Esophagus muscularis mucosa (tissue), 4 donors: ENCODE results near the gene KRT15. TPM values are rescaled to one million over a fixed set of nuclear protein-coding genes. Genes with fewer than 3 reads are reported as not detected.
"Not testable (repeated sequence)": the region's sequence is repeated elsewhere in the genome, so short reads cannot be mapped to it uniquely, and the experiment has no call there.

Experiments
- DNase-seq: peaks from one replicate; pipeline ENCODE4 v3.0.0-alpha.2; 2017; ENCODE audit errors: extremely low spot score
- H3K27ac ChIP-seq, 4 donors: fragments of 200-600 bp; sonication (generic); replicated peaks in 1 of 4; 1 replicate in 3 of 4; 2 replicates in 1 of 4; pipeline ENCODE4 v1.5.1; 2016 to 2019; ENCODE audit warnings: mild to moderate bottlenecking in 1 of 4
- H3K27me3 ChIP-seq, 4 donors: fragments of 200-600 bp; sonication (generic); one replicate each; pipeline versions ENCODE4 v1.5.1 to v1.6.0; 2016 to 2019
- H3K36me3 ChIP-seq, 4 donors: fragments of 200-600 bp; sonication (generic); one replicate each; pipeline ENCODE4 v1.5.1; 2016 to 2019
- H3K4me1 ChIP-seq, 4 donors: fragments of 200-600 bp; sonication (generic); one replicate each; pipeline ENCODE4 v1.5.1; 2016 to 2019
- H3K4me3 ChIP-seq, 4 donors: fragments of 200-600 bp; sonication (generic); 1 replicate in 2 of 4; 2 replicates in 2 of 4; pipeline ENCODE4 v1.5.1; 2016 to 2019; ENCODE audit warnings: mild to moderate bottlenecking in 4 of 4, moderate library complexity in 1 of 4
- H3K9me3 ChIP-seq, 4 donors: fragments of 200-600 bp; sonication (generic); 1 replicate in 3 of 4; 2 replicates in 1 of 4; pipeline ENCODE4 v1.5.1; 2016 to 2019
- CTCF ChIP-seq, 3 experiments: fragments of 200-600 bp in 2 of 3; fragments of 450-650 bp in 1 of 3; sonication (generic) in 2 of 3; IDR thresholded peaks; one replicate each; pipeline ENCODE4 v1.5.1; 2017 to 2019; ENCODE audit warnings: antibody characterized with exemption in 3 of 3, mild to moderate bottlenecking in 2 of 3, moderate library complexity in 1 of 3
- EP300 ChIP-seq: sonication (generic); formaldehyde crosslinking; IDR thresholded peaks from one replicate; pipeline ENCODE4 v1.6.1; 2017; ENCODE audit warnings: antibody characterized with exemption
- POLR2A ChIP-seq: fragments of 450-650 bp; IDR thresholded peaks from one replicate; pipeline ENCODE4 v1.6.1; 2017; ENCODE audit warnings: antibody characterized with exemption, moderate library complexity, mild to moderate bottlenecking, low read depth
- POLR2AphosphoS5 ChIP-seq, 2 donors: sonication (generic); formaldehyde crosslinking; IDR thresholded peaks; one replicate each; pipeline ENCODE4 v1.6.1; 2017; ENCODE audit warnings: antibody characterized with exemption in 2 of 2
- whole genome bisulfite sequencing: methylation state at CpG from one replicate; pipeline ENCODE4 v1.1.5; 2018; 5-methylcytosine and 5-hydroxymethylcytosine counted together
- intact Hi-C: fragments of 100-400 bp; cut with DNase I; formaldehyde crosslinking; loops from one replicate; pipeline ENCODE4 v1.15.1; 2023
- total RNA-seq, 4 donors: library from RNA; depleted of rRNA; stranded (reverse); fragments of >200 nt; gene quantifications; one replicate each; pipeline versions ENCODE4 v1.1.0 to v1.2.1, GENCODE V29; 2016

The KRT15 gene
- total RNA-seq, 4 donors from 2014 or later: 3.3 TPM; not detected in 3

DNA sequence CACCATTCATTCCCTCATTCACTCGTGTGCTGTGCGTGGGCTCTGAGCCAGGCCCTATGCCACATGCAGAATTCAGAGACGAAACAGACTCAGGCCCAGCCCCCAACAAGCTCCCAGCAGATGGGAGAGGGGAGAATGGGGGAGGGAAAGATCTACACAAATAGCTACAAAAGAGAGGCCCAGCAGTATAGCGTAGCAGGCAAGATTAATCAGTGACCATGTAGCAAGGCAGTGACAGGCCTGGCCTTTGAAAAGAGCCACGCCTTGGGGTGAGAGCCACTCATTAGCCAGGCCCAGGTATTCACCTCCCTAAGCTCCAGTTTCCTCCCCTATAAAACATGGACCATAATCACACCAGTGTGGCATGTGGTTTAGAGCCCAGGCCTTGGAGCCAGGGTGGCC lies 25.8 kb upstream of the KRT15 start:
- H3K4me1 ChIP-seq: peaks cover 17 to 20% (median 19%) of the 10 kb centered on the region in 4 donors
- H3K9me3 ChIP-seq: peaks cover 0 to 9% (median 3%) of the 10 kb centered on the region in 4 donors
- intact Hi-C loops: no loop called here
- H3K27me3 ChIP-seq: no peaks in the 10 kb centered on the region
- no peak overlapping the region for H3K27ac ChIP-seq
- H3K4me3 ChIP-seq: no peak overlapping the region
- WGBS: 58% methylated on average over 5 of the region's 5 CpGs
- no peaks in the 10 kb centered on the region for H3K36me3 ChIP-seq
- no peak for TF ChIP-seq POLR2A
- TF ChIP-seq POLR2AphosphoS5 (IDR thresholded peaks at IDR 0.05): no peak
- no peak for TF ChIP-seq CTCF (IDR thresholded peaks at IDR 0.05)
- no peak for TF ChIP-seq EP300
- no peak for DNase-seq

GRCh38 chr17:41542786-41543185 lies 24.1 kb upstream of the KRT15 start:
- intact Hi-C loops, H3K4me1 ChIP-seq, H3K27ac ChIP-seq, H3K4me3 ChIP-seq, DNase-seq, H3K9me3 ChIP-seq, H3K27me3 ChIP-seq, H3K36me3 ChIP-seq: not testable (repeated sequence)
- 90% methylated on average over 10 of the region's 10 CpGs for WGBS

DNA sequence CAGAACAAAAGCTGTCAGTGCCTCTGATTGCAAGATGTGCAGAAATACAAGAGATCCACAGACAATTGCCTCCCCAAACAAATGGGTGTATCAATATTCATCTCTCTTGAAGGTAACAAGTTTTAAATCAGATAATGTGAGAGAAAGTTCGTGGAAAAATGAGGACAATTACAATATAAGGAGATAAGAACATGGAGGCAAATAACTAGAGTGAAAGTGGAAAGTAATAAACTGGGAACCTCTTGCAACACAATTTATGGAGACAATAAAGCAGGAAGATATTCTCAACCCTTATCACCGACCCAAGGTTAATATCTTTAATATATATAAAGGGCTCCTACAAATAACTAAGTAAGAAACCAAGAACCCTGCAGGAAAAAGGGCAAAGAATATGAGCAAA lies 23.7 kb upstream of the KRT15 start:
- H3K36me3 ChIP-seq: no peaks in the 10 kb centered on the region
- H3K4me3 ChIP-seq: no peak overlapping the region
- DNase-seq: no peak
- no peaks in the 10 kb centered on the region for H3K4me1 ChIP-seq
- 90% methylated on average over 2 of the region's 2 CpGs for WGBS
- no peak overlapping the region for H3K27ac ChIP-seq
- intact Hi-C loops: no loop called here
- peaks cover 0 to 9% (median 3%) of the 10 kb centered on the region in 4 donors for H3K9me3 ChIP-seq
- no peaks in the 10 kb centered on the region for H3K27me3 ChIP-seq
- no peak for TF ChIP-seq POLR2AphosphoS5 (IDR thresholded peaks at IDR 0.05)
- TF ChIP-seq EP300: no peak
- TF ChIP-seq POLR2A: no peak
- no peak for TF ChIP-seq CTCF (IDR thresholded peaks at IDR 0.05)

DNA sequence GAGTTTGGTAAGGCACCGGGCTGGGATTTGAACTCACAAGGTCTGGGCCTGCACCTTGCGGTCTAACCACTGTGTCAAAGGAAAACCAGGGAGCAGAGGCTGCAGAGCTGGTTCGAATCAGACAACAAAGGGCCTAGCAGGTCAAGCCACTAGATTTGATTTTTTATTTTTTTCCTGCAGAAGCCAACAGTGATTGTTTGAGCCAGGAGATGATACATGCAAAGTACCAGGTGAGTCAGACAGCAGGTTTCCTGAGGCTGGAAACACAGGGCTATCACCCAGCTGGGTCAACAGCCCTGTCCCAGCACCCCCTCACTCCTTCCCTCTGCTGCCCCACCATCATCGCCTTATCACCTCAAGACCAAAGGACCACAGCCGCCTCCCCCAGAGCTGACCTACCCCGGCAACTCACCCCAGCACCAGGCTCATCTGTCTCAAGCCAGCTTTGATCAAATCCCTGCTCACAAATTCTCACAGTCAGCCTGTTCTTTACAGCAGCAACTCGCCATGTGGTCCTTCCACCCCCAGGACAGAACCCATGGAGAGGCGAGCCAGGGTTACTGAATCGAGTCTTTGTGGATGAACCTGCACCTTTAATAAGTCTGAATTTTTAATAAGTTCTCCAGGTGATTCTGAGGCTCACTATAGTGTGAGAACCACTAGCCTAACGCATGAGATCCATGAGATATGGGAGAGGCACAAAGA lies 22.4 kb upstream of the KRT15 start:
- intact Hi-C loops: no loop called here
- no peak for TF ChIP-seq CTCF (IDR thresholded peaks at IDR 0.05)
- no peak for TF ChIP-seq EP300
- no peak for TF ChIP-seq POLR2AphosphoS5 (IDR thresholded peaks at IDR 0.05)
- no peak for TF ChIP-seq POLR2A
- no peak for DNase-seq
- Histone ChIP-seq H3K4me1 (no peaks in the 10 kb centered on the region), H3K27me3 (peaks cover 0 to 4% (median 0%) of the 10 kb centered on the region in 4 donors), H3K36me3 (no peaks in the 10 kb centered on the region), H3K27ac (no peak overlapping the region), H3K4me3 (no peak overlapping the region), H3K9me3 (no peaks in the 10 kb centered on the region)
- 89% methylated on average over 9 of the region's 10 CpGs for WGBS

DNA sequence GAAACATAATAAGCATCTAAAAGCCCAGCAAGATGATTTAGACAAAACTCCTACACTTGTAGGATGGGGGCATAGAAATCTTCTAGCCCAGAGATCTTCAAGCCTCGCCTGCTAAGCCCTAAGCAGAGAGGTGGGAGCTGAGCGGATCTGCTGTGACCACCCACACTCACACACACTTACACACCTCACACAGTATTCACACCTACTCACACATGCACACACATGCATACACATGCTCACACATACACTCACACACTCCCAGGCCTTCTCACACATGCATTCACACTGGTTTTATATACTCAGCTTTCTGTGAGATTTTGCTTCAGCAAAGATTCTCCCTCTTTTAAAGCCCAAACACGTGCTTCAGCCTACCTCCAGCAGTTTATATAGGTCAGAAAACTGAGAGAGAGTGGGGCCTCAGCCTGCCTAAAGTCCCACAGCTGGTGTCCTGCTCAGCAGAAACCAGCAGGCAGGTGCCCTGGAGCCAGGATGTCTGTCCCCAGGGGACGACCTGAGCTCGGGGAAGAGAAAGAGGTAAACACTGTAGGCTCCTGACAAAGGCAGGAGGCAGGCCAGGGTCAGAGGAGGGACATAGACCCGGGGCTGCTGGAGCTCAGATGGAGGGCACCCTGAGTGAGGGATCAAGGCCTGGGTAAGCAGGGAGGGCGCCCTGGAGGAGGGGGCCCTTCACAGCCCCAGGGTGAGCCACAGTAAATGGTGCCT lies 21.4 kb upstream of the KRT15 start:
- H3K36me3 ChIP-seq: no peaks in the 10 kb centered on the region
- TF ChIP-seq POLR2AphosphoS5 (IDR thresholded peaks at IDR 0.05) (no peak), POLR2A (no peak), CTCF (IDR thresholded peaks at IDR 0.05) (no peak), EP300 (no peak)
- WGBS: 77% methylated on average over 7 of the region's 7 CpGs
- H3K27me3 ChIP-seq: peaks cover 0 to 9% (median 0%) of the 10 kb centered on the region in 4 donors
- intact Hi-C loops: no loop called here
- H3K4me3 ChIP-seq: no peak overlapping the region
- H3K27ac ChIP-seq: no peak overlapping the region
- no peaks in the 10 kb centered on the region for H3K4me1 ChIP-seq
- DNase-seq: no peak
- H3K9me3 ChIP-seq: no peaks in the 10 kb centered on the region
